HG03045 (cell line): ENCODE measurements around the gene ACP7.
"Not testable (repeated sequence)": the region's sequence is repeated elsewhere in the genome, so short reads cannot be mapped to it uniquely, and the experiment has no call there.

Experiments used
- ATAC-seq: cut with Tn5 transposase; IDR thresholded peaks from one replicate; pipeline ENCODE4 v1.9.1; 2021; ENCODE audit warnings: mild to moderate bottlenecking, moderate library complexity; ENCODE audit not compliant: unreplicated experiment

Gene ACP7

DNA sequence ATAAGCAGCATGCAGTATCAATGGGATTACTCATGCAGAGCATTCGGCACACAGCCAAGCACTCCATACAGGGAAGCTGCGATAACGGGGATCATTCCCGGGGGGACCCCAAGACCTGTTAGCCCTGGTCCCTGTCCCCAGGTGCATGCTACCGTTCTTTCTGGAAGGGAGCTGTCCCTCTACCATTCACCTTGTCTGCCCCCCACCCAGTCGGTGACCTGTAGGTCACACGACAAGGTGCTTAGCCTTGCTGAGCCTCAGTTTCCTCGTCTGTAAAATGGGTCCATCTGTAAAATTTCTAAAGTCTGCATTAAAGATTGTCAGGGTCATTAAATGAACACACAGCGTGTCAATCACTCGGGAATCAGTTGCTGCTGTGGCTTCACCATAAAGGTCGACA, 6.8 kb upstream of the ACP7 start:
- no peak for ATAC-seq

DNA sequence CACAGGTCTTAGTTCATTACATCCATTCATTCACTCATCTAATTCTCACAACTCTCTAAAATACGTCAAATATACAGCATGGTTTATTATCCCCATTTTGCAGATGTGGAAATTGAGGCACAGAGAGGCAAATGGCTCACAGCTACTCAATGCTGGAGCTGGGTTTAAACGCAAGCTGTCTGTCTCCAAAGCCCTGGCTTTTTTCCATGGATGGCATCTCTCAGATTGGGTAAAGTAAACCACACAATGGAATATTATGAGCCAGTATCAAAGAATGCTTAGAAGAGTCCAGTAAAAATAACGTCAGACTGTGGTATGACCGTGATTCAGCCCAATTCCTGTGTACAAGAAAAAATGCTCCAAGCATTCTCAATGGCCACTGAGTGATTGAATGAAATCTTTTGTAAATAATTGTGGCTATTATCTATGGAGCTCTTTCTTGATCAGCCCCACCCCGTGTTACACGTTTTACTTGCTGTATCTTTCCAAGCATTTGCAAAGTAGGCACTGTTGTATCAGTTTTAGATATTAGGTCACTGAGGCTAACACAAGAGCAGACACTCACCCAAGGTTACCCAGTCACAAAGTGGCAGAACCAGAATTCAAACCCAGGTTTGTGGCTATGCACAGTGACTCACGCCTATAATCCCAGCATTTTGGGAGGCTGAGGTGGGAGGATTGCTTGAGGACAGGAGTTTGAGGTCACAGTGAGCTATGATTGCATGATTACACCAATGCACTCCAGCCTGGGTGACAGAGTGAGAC, 5.5 kb upstream of the ACP7 start:
- ATAC-seq, result no peak

DNA sequence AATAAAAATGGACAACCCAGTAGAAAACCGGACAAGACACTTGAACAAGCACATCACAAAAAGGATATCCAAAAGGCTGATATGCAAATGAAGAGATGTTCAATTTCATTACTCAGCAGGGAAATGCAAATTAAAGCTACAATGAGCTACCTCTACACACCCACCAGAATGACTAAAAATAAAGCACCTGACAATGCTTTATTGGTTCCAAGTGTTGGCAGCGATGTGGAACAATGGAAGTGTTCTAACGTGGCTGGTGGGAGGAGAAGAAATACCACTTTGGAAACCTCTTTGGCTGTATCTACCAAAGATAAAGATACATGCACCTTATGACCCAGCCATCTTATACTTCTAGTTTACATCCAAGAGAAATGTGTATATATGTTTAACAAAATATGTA, 3.7 kb upstream of the ACP7 start:
- ATAC-seq, result no peak

DNA sequence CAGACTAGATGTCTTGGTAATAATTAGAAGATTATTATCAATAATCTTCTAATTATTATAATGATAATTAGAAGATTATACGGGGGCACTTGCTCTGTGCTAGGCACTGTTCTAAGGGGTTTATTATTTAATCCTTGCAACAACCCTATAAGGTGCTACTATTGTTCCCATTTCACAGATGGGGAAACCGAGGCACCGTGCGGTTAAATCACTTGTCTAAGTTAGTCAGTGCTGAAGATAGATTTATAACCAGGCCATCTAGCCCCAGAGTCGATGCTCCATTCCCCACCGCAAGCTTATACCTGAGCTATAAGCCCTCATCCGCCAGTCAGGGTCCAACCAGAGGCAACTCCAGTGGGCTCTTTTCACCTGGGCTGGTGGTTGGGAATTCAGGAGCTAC, 2.0 kb upstream of the ACP7 start:
- ATAC-seq, result no peak

DNA sequence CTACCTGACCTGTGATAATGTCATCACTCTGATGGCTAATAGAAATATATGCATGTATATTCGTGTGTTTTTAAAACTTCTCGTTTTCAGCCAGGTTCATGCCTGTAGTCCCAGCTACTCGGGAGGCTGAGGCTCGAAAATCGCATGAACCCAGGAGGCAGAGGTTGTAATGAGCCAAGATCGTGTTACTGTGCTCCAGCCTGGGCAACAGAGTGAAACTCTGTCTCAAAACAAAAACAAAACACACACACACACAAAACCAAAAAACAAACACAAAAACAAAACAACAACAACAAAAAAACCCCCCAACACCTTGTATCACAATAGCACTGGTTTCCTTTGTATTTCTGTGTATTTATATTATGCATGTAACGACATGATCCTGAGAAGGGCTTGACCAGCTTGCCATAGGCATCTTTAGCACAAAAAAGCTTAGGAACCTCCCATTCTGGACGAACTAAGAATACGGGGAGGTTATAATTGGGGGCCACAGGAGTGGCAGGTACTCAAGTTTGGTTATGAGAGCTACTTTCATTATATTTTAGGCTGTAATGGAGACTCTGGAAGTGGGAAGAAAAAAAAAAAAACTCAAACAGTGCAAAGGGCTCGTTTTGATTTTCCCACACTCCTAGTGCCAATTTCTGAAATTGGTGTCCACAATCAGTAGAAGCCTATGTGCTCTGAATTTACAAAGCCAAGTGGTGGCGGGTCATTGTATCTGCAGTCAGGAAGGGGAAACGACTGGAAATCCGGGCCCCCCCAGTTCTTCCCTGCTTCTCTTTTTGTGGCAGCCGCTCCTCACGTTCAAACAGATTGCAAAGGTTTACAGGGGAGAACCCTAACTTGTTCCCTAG, 1.2 kb upstream of the ACP7 start:
- ATAC-seq, result no peak

DNA sequence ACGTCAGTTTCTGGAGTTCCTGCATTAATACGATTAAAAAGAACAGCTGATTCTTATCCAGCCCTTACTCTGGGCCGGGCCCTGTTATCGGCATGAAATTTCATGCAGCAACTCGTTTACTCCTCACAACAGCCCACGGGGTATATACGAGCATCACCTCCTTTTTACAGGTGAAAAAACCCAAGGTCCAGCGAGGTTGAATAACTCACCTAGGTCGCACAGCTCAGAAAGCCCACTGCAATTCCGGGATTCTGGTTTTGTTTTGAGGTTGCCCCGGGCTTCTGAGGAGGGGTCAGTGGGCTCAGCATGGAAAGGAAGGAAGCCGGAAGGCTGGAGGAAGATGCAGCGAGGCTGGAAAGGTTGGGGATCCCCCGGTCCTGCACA, 577 bp upstream of the ACP7 start:
- no peak for ATAC-seq

DNA sequence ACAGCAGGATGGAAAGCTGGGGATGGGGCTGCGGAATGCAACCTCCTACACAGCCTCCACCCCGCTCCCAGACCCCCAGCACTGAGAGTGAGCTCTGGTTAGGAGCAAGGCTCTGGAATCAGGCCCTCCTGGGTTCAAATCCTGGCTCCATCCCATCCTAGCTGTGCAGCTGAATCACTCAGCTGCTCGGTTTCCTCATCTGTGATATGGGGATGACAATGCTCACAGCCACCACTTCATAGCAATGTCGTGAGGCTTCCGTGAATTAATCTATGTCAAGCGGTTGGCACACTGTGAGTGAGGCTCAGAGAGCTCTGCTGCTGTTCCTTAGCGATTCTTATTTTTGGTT, 538 bp downstream of the ACP7 start:
- ATAC-seq, result no peak

DNA sequence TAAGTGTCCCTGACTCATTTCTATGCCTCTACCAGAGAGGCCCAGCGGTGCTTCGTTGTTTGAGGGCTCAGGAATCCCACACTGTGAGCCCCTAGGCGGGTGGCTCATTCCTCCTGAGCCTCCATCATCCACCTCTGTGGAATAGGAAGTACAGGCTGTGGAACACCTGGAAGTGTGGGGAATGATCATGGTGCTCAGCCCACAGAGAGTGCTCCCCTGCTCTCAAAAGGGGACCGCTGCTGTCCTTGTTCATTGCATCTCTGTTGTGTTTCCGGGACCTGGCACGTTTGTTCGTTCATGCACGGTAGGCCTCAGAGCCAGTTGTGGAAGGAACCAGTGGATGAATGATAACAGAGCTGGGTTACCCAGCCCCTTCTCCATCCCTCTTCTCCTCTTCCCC, 1.2 kb downstream of the ACP7 start:
- ATAC-seq, result no peak

DNA sequence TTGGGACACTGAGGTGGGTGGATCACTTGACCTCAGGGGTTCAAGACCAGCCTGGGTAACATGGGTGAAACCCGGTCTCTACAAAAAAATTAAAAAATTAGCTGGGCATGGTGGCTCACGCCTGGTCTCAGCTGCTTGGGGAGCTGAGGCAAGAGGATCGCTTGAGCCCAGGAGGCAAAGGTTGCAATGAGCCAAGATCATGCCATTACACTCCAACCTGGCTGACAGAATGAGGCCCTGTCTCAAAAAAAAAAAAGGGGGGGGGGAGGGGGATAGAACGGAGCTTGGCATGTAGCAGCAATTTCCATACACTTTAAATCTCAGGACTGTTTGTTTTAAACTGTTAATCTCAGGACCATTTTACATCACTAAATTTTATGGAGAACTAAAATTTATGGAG, 2.2 kb downstream of the ACP7 start:
- ATAC-seq, result no peak

DNA sequence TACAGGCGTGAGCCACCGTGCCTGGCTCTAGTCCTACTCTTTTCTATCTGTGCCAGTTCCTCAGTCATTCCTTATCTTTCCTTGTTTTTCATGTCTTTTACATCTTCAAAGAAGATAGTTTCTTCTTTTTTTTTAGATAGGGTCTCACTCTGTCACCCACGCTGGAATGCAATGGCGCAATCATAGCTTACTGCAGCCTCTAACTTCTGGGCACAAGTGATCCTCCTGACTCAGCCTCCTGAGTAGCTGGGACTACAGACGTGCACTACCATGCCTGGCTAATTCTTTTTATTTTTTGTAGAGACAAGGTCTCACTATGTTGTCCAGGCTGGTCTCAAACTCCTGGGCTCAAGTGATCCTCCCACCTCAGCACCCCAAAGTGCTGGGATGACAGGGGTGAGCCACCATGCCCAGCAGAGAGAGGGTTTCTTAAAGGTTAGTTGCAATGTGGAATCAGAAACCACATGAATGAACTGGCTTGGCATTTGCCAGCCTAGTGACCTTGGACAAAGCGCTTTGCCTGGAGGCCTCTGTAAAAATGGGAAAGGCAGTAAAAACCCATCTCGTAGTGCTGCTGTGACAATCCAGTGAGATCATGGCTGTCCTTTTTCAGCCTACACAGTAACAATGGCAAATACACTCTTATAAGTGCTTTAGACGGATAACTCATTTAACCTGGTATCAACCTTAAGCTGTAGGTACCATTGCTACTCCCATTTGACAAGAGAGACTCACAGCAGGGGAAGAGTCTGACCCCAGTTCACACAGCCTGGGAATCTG, 3.9 kb downstream of the ACP7 start:
- ATAC-seq, result no peak

DNA sequence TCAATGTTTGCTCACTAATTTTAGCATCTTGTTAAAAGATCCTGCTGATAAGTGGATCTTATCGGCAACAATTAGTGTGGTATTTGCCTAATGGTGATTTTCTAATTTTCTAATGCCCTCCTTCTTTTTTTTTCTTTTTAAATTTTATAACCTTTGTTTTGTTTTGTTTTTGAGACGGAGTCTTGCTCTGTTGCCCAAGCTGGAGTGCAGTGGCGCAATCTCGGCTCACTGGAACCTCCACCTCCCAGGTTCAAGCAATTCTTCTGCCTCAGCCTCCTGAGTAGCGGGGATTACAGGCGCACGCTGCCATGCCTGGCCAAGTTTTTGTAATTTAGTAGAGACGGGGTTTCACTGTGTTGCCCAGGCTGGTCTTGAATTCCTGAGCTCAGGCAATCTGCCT, 5.8 kb downstream of the ACP7 start:
- not testable (repeated sequence) for ATAC-seq

DNA sequence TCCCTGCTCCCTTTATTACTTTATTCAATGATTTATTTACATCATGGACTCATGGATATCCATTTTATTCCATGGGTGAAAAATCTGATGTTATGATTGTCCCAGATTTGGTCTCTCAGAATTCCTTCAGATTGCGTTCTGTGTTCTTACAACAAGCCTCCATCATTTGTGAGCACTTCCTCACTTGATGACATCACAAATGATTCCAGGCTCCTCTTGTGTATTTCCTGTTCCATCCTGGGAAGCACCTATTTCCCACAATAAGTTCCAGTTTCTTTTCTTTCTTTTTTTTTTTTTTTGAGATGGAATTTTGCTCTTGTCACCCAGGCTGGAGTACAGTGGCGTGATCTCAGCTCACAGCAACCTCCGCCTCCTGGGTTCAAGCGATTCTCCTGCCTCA, 6.7 kb downstream of the ACP7 start:
- ATAC-seq, result no peak

DNA sequence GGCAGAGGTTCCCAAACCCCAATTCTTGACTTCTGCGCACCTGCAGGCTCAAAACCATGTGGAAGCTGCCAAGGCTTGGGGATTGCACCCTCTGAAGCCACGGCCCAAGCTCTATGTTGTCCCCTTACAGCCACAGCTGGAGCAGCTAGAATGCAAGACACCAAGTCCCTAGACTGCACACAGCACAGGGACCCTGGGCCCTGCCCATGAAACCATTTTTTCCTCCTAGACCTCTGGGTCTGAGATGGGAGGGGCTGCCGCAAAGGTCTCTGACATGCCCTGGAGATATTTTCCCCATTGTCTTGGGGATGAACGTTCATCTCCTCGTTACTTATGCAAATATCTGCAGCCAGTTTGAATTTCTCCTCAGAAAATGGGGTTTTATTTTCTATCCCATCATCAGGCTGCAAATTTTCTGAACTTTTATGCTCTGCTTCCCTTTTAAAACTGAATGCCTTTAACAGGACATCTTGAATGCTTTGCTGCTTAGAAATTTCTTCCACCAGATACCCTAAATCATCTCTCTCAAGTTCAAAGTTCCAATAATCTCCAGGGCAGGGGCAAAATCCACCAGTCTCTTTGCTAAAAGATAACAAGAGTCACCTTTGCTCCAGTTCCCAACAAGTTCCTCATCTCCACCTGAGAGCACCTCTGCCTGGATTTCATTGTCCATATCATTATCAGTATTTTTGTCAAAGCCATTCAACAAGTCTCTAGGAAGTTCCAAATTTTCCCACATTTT, 11.8 kb downstream of the ACP7 start:
- ATAC-seq, result not testable (repeated sequence)

DNA sequence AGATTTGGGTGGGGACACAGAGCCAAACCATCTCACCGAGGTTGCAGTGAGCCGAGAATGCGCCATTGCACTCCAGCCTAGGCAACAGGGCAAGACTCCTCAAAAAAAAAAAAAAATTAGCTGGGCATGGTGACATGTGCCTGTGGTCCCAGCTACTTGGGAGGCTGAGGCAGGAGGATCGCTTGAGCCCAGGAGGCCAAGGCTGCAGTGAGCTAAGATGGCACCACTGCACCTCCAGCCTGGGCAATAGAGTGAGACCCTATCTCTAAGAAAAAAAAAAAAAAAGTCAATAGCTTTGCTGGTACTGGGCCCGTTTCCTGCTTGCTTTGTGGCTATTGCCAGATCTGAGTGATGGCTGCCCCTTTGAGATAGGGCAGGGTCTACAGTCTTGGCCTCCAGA, 13.1 kb downstream of the ACP7 start:
- no peak for ATAC-seq

DNA sequence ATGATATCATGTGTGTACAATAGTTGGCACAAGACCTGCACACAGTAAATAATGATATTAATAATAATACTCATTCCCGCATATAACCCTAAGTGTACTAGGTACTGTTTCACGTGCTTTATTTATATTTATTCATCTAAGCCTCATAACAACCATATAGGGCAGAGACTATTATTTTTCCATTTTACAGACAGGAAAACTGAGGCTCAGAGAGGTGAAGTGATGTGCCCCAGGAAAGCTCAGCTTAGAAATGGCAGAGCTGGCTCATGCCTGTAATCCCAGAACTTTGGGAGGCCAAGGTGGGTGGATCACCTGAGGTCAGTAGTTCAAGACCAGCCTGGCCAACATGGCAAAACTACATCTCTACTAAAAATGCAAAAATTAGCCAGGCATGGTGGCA, 13.6 kb downstream of the ACP7 start:
- no peak for ATAC-seq

DNA sequence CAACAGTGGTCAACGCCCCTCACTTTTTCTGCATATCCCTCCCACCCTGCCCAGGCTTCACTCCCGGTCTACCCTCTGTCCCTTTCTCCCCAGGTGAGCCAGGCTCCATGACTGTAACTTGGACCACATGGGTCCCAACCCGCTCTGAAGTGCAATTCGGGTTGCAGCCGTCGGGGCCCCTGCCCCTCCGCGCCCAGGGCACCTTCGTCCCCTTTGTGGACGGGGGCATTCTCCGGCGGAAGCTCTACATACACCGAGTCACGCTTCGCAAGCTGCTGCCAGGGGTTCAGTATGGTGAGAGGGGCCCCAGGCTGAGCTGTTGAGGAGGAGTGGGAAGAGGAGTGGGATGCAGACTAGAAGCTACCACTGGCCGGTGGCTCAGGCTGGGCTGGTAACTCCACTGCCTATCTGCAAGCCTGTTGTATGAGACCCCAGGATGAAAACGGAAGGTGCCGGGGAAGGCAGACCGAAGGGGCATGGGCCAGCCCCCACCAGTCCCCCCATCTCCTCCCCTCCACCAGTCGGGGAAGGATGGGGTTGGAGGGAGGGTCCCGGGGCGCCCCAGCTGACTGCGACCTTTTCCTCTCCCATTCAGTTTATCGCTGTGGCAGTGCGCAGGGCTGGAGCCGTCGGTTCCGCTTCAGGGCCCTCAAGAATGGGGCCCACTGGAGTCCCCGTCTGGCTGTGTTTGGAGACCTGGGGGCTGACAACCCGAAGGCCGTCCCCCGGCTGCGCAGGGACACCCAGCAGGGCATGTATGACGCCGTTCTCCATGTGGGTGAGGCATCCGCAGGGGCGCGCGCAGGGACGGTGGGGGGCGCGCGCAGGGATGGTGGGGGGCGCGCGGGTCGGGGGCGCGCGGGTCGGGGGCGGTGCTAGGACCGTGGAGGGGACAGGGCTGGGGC, 14.4 kb downstream of the ACP7 start:
- no peak for ATAC-seq

DNA sequence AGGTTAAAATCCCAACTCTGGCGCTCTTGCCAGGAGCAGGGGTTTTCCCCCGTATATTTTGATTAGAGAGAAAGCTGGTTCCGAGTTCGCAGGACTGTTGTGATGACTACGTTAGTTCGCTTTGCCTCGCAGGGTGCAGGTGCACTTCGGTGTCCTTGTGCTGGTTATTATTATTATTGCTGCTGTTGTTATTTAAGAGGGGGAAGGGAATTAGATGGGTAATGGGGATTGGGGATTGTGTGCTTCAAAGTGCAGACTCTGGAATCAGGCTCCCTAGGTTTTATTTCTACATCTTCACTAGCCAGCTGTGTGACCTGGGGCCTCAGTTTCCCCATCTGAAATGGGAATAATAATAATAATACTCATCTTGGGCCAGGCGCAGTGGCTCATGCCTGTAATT, 15.2 kb downstream of the ACP7 start:
- no peak for ATAC-seq

DNA sequence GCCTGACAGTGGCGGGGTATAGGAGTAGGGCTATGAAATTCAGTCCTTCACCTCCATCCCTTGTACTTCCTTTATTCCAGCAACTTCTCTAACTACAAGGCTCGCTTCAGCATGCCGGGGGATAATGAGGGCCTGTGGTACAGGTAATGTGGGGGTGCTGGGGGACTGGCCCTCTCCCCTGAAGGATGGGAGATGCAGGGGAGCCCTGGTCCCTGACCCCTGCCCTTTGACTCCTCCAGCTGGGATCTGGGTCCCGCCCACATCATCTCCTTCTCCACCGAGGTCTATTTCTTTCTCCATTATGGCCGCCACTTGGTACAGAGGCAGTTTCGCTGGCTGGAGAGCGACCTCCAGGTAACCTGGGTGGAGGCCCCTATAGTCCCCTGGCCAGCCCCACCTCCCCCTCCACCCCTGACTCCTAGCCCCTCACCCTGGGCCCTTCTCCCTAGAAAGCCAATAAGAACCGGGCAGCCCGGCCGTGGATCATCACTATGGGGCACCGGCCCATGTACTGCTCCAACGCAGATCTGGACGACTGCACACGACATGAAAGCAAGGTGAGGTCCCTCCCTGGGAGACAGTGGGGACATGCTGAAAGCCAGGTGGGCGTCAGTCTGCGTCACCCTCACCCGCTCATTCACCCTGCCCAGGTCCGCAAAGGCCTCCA, 16.5 kb downstream of the ACP7 start:
- ATAC-seq, result no peak

DNA sequence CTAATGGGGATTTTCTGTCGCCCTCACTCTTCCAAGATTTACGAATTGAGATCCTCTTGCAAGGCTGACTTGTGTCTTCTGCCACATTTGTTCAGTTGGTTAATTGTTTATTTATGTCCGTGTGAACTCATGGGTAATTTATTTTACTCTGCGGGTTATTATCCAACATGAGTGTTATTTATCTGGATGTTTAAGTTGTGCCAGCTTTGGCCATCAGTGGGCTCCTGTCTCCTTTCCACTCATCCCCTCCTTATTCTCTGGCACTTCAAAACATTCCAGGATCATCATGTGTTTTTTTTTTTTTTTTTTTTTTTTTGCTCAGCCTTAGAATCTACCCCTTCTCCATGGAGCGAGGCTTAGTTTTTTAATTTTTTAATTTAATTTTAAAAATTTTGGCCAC, 19.0 kb downstream of the ACP7 start:
- no peak for ATAC-seq

DNA sequence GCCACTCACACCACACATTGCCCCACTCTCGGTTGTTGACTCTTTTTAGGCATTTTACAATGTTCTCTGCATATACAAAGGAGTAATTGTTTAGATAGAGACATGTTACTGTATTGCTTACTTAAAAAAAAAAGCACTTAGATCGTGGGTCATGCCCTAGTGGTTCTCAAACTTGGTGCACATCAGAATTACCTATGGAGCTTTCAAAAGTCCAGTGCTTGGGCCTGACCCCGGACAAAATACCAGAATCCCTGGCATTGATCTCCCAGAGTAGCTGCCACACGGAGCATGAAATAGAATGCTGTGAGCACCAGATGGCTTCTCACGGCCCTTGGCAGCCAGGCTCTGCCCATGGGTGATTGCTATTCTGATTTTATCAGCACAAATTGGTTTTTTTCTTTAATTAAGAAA, 20.0 kb downstream of the ACP7 start:
- ATAC-seq, result no peak
